ENCODE measurements around the gene PPIA.
"Not testable (repeated sequence)": the region's sequence is repeated elsewhere in the genome, so short reads cannot be mapped to it uniquely, and the experiment has no call there.

PPIA gene

GRCh38 chr7:44785218-44785617 is 11.3 kb upstream of the PPIA start:
- not testable (repeated sequence) for H3K18ac ChIP-seq (ENCODE audit: low read depth in 1 of 2, low read length in 2 of 2); H3K23ac ChIP-seq (ENCODE audit: low read length in 2 of 2); H3K27ac ChIP-seq (ENCODE audit: low read length, poor library complexity, severe bottlenecking); H2BK120ac ChIP-seq (ENCODE audit: low read depth, low read length); H2AFZ ChIP-seq (ENCODE audit: low read depth, low read length); H3K4me3 ChIP-seq (ENCODE audit: insufficient read depth in 1 of 2, low read depth in 1 of 2, low read length in 2 of 2); H3K27me3 ChIP-seq (ENCODE audit: control insufficient read depth in 1 of 2, insufficient read depth in 1 of 2, low read length in 2 of 2); DNase-seq; H3K9ac ChIP-seq (ENCODE audit: low read length); H3K79me1 ChIP-seq (replicated peaks; ENCODE audit: low read length, poor library complexity, severe bottlenecking); H2BK12ac ChIP-seq (ENCODE audit: low read length in 2 of 2); H3K4me1 ChIP-seq (ENCODE audit: control insufficient read depth, insufficient read depth, low read depth, low read length); H2BK5ac ChIP-seq (ENCODE audit: low read depth, low read length, poor library complexity, severe bottlenecking); H2AK5ac ChIP-seq (ENCODE audit: low read length, severe bottlenecking); H4K8ac ChIP-seq (ENCODE audit: low read length); H3K36me3 ChIP-seq (ENCODE audit: control insufficient read depth in 1 of 2, insufficient read depth in 2 of 2, low read depth in 1 of 2, low read length in 2 of 2); H4K91ac ChIP-seq (ENCODE audit: low read length); H3K14ac ChIP-seq (ENCODE audit: low read length in 2 of 2); H2BK15ac ChIP-seq (ENCODE audit: low read depth, poor library complexity, severe bottlenecking); H3K4ac ChIP-seq (ENCODE audit: low read depth in 1 of 2, low read length in 2 of 2); H3K4me2 ChIP-seq (ENCODE audit: low read length, poor library complexity, severe bottlenecking); H3K9me3 ChIP-seq (ENCODE audit: control insufficient read depth, low read length)
- WGBS: 64% methylated on average over 3 of the region's 3 CpGs

GRCh38 chr7:44787041-44787440 is 9.4 kb upstream of the PPIA start:
- WGBS: 94% methylated on average over 4 of the region's 4 CpGs
- no peaks in the 10 kb centered on the region for H3K36me3 ChIP-seq (ENCODE audit: control insufficient read depth in 1 of 2, insufficient read depth in 2 of 2, low read depth in 1 of 2, low read length in 2 of 2)
- DNase-seq: no peak
- H3K4me2 ChIP-seq (ENCODE audit: low read length, poor library complexity, severe bottlenecking): no peak overlapping the region
- no peak overlapping the region for H3K9ac ChIP-seq (ENCODE audit: low read length)
- H3K23ac ChIP-seq (ENCODE audit: low read length in 2 of 2): no peak overlapping the region
- no peak overlapping the region for H3K4ac ChIP-seq (ENCODE audit: low read depth in 1 of 2, low read length in 2 of 2)
- no peak overlapping the region for H3K27ac ChIP-seq (ENCODE audit: low read length, poor library complexity, severe bottlenecking)
- H3K14ac ChIP-seq (ENCODE audit: low read length in 2 of 2): no peak overlapping the region
- no peaks in the 10 kb centered on the region for H3K79me1 ChIP-seq (replicated peaks; ENCODE audit: low read length, poor library complexity, severe bottlenecking)
- H3K9me3 ChIP-seq (ENCODE audit: control insufficient read depth, low read length): peaks cover 8% of the 10 kb centered on the region
- H2AK5ac ChIP-seq (ENCODE audit: low read length, severe bottlenecking): no peak overlapping the region
- H2BK12ac ChIP-seq (ENCODE audit: low read length in 2 of 2): no peak overlapping the region
- H4K8ac ChIP-seq (ENCODE audit: low read length): no peak overlapping the region
- no peak overlapping the region for H3K18ac ChIP-seq (ENCODE audit: low read depth in 1 of 2, low read length in 2 of 2)
- no peaks in the 10 kb centered on the region for H3K27me3 ChIP-seq (ENCODE audit: control insufficient read depth in 1 of 2, insufficient read depth in 1 of 2, low read length in 2 of 2)
- no peak overlapping the region for H2BK5ac ChIP-seq (ENCODE audit: low read depth, low read length, poor library complexity, severe bottlenecking)
- no peak overlapping the region for H2AFZ ChIP-seq (ENCODE audit: low read depth, low read length)
- H2BK15ac ChIP-seq (ENCODE audit: low read depth, poor library complexity, severe bottlenecking): no peak overlapping the region
- no peak overlapping the region for H3K4me3 ChIP-seq (ENCODE audit: insufficient read depth in 1 of 2, low read depth in 1 of 2, low read length in 2 of 2)
- H3K4me1 ChIP-seq (ENCODE audit: control insufficient read depth, insufficient read depth, low read depth, low read length): peaks cover 2% of the 10 kb centered on the region
- no peak overlapping the region for H4K91ac ChIP-seq (ENCODE audit: low read length)
- no peak overlapping the region for H2BK120ac ChIP-seq (ENCODE audit: low read depth, low read length)

- Histone ChIP-seq H3K4ac (ENCODE audit: low read depth in 1 of 2, low read length in 2 of 2) (no peak overlapping the region), H2AFZ (ENCODE audit: low read depth, low read length) (no peak overlapping the region), H2AK5ac (ENCODE audit: low read length, severe bottlenecking) (no peak overlapping the region), H2BK15ac (ENCODE audit: low read depth, poor library complexity, severe bottlenecking) (no peak overlapping the region), H3K9ac (ENCODE audit: low read length) (no peak overlapping the region), H4K91ac (ENCODE audit: low read length) (no peak overlapping the region), H2BK12ac (ENCODE audit: low read length in 2 of 2) (no peak overlapping the region), H3K9me3 (ENCODE audit: control insufficient read depth, low read length) (peaks cover 8% of the 10 kb centered on the region), H3K4me3 (ENCODE audit: insufficient read depth in 1 of 2, low read depth in 1 of 2, low read length in 2 of 2) (no peak overlapping the region), H2BK5ac (ENCODE audit: low read depth, low read length, poor library complexity, severe bottlenecking) (no peak overlapping the region), H3K23ac (ENCODE audit: low read length in 2 of 2) (no peak overlapping the region), H3K4me2 (ENCODE audit: low read length, poor library complexity, severe bottlenecking) (no peak overlapping the region), H2BK120ac (ENCODE audit: low read depth, low read length) (no peak overlapping the region), H3K79me1 (replicated peaks; ENCODE audit: low read length, poor library complexity, severe bottlenecking) (no peaks in the 10 kb centered on the region), H3K18ac (ENCODE audit: low read depth in 1 of 2, low read length in 2 of 2) (no peak overlapping the region), H3K27me3 (ENCODE audit: control insufficient read depth in 1 of 2, insufficient read depth in 1 of 2, low read length in 2 of 2) (no peaks in the 10 kb centered on the region), H3K4me1 (ENCODE audit: control insufficient read depth, insufficient read depth, low read depth, low read length) (peaks cover 2% of the 10 kb centered on the region), H3K27ac (ENCODE audit: low read length, poor library complexity, severe bottlenecking) (no peak overlapping the region), H3K14ac (ENCODE audit: low read length in 2 of 2) (no peak overlapping the region), H3K36me3 (ENCODE audit: control insufficient read depth in 1 of 2, insufficient read depth in 2 of 2, low read depth in 1 of 2, low read length in 2 of 2) (no peaks in the 10 kb centered on the region), H4K8ac (ENCODE audit: low read length) (no peak overlapping the region)
- 90% methylated on average over 3 of the region's 3 CpGs for WGBS
- DNase-seq: no peak
These were observed 8.7 kb upstream of the PPIA start for GRCh38 chr7:44787762-44788161.

GRCh38 chr7:44789990-44790389 is 6.5 kb upstream of the PPIA start:
- Histone ChIP-seq H2BK12ac (ENCODE audit: low read length in 2 of 2) (no peak overlapping the region), H2BK120ac (ENCODE audit: low read depth, low read length) (no peak overlapping the region), H3K79me1 (replicated peaks; ENCODE audit: low read length, poor library complexity, severe bottlenecking) (no peaks in the 10 kb centered on the region), H3K4ac (ENCODE audit: low read depth in 1 of 2, low read length in 2 of 2) (no peak overlapping the region), H3K18ac (ENCODE audit: low read depth in 1 of 2, low read length in 2 of 2) (no peak overlapping the region), H3K14ac (ENCODE audit: low read length in 2 of 2) (no peak overlapping the region), H3K27me3 (ENCODE audit: control insufficient read depth in 1 of 2, insufficient read depth in 1 of 2, low read length in 2 of 2) (no peaks in the 10 kb centered on the region), H3K4me3 (ENCODE audit: insufficient read depth in 1 of 2, low read depth in 1 of 2, low read length in 2 of 2) (no peak overlapping the region), H4K8ac (ENCODE audit: low read length) (no peak overlapping the region), H3K4me1 (ENCODE audit: control insufficient read depth, insufficient read depth, low read depth, low read length) (peaks cover 2% of the 10 kb centered on the region), H2BK15ac (ENCODE audit: low read depth, poor library complexity, severe bottlenecking) (no peak overlapping the region), H2BK5ac (ENCODE audit: low read depth, low read length, poor library complexity, severe bottlenecking) (no peak overlapping the region), H3K36me3 (ENCODE audit: control insufficient read depth in 1 of 2, insufficient read depth in 2 of 2, low read depth in 1 of 2, low read length in 2 of 2) (no peaks in the 10 kb centered on the region), H3K4me2 (ENCODE audit: low read length, poor library complexity, severe bottlenecking) (no peak overlapping the region), H3K9me3 (ENCODE audit: control insufficient read depth, low read length) (no peaks in the 10 kb centered on the region), H3K23ac (ENCODE audit: low read length in 2 of 2) (no peak overlapping the region), H3K27ac (ENCODE audit: low read length, poor library complexity, severe bottlenecking) (no peak overlapping the region), H2AFZ (ENCODE audit: low read depth, low read length) (no peak overlapping the region), H3K9ac (ENCODE audit: low read length) (no peak overlapping the region), H2AK5ac (ENCODE audit: low read length, severe bottlenecking) (no peak overlapping the region), H4K91ac (ENCODE audit: low read length) (no peak overlapping the region)
- 84% methylated on average over 2 of the region's 5 CpGs for WGBS
- no peak for DNase-seq

Measured in mesenchymal stem cell (in vitro differentiated cells and primary cell).